HG03575 (cell line): Measurements from ENCODE around the gene FXYD7.
"Not testable (repeated sequence)": the region's sequence is repeated elsewhere in the genome, so short reads cannot be mapped to it uniquely, and the experiment has no call there.

Experiments used
- ATAC-seq: cut with Tn5 transposase; IDR thresholded peaks from one replicate; pipeline ENCODE4 v1.9.1; 2021; ENCODE audit not compliant: unreplicated experiment, insufficient number of reproducible peaks, low FRiP score; ENCODE audit errors: extremely low read depth

Gene FXYD7

DNA sequence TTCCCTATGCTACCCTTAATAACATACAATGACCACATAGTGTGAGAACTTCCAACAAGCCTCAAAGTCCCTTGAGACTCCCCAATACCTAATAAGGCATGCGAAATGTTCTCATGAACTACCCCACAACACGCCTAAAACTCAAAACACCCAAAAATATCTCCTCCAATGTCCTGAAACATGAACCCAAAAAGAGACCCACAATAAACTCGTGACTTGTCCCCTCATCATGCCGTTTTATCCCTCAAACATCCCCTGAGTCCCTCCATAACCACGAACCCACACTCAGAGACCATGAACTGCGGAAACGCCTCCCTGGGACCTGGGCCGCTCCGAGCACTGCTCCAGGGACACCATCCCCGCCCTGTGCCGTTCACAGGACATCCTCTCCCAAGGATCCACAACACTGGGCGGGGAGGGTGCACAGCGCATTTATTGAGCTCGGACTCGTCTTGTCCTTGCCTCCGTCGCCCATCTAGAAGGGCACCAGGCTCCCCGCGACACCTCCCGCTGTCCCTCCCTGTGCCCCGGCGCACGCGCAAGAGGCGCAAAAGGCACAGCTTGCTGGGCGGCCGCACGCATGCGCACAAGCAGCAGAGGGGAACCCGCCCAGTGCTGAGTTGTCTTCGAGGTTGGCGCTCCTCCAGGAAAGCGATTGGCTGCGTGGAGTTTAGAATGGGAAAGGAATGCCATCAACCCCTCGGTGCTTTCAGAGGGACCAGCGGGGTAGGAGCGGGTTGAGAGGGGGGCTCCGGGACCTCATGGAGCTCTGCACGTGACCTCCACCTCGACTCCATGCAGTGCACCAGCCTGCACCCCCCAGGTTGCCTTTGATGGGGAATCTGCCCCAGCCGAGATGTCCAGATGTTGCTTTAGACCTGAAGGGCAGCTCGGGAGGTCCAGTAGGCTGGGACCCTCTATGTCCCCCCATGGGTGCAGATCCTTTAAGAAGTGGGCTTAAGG, 18.7 kb upstream of the FXYD7 start:
- ATAC-seq = no peak

- no peak for ATAC-seq
Observed at GRCh38 chr19:35125270-35125717, 17.8 kb upstream of the FXYD7 start.

DNA sequence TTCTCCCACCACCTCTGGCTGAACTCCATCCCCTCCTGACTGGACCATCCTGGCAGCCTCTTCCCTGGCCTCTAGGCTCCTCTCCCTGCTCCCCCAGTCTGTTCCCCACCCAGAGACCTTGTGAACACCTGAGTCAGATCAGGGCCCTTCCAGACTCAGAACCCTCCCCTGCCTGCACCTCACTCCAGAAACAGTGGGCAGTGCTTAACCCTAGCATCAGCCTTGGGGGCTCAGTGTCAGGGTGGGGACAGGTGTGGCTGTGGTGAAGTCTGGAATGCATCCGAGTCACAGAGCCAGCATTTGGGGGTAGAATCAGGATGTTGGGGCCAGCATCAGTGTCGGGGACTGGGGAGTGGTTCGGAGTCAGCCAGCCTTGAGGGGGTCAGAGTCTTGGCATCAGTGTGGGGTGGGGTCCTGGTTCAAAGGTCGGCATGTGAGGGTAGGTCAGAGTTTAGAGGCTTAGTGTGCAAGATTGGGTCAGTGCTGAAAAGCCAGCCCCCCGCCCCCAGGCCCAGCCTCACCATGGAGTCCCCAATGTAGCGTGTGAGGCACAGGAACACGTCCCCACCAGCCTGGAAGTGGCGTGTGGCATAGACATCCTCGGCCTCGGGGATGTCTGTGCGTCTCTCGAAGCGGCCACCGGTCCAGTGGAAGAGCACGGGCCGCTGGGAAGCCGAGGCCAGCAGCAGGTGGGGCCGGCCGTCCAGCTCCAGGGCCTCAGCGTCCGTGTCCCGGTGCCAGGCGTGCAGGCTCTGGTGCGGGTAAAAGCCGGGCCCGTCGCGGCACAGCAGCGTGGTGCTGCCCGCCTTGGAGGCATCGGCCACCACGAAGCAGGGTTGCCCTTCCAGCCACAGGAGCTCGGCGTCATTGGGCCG, 17.1 kb upstream of the FXYD7 start:
- no peak for ATAC-seq

DNA sequence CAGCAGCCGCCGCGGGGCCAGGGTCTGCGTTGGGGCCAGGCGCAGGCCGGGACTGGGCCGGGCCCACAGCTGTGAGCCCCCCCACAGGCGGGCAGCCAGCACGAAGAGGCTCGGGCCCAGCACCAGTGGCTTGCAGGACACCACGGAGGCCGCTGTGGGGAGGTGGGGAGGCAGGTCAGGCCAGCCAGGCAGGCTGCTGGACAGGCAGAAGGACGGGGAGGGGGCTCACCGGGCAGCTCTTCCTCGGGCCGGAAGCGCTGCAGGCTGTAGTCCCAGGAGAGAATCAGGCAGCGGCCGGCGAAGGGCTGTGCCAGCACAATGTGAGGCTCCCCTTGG, 16.5 kb upstream of the FXYD7 start:
- ATAC-seq = no peak

DNA sequence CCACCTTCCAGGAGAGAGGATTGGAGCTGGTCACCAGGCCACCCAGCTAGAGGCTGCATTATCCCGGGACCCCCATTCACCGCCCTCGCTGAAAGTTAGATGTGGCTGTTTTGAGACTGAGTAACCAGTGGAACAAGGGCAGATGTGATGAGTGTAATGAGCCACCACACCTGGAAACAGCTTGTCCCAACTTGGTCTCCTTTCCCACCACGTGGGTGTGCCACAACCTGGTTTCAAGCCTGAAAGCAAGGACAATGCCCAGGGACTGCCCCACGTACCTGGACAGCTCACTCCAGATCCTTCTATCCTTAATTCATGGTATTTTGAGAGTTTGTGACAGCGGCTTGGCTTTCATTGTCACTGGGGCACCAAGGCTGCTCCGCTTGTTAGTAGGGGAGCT, 15.2 kb upstream of the FXYD7 start:
- no peak for ATAC-seq

DNA sequence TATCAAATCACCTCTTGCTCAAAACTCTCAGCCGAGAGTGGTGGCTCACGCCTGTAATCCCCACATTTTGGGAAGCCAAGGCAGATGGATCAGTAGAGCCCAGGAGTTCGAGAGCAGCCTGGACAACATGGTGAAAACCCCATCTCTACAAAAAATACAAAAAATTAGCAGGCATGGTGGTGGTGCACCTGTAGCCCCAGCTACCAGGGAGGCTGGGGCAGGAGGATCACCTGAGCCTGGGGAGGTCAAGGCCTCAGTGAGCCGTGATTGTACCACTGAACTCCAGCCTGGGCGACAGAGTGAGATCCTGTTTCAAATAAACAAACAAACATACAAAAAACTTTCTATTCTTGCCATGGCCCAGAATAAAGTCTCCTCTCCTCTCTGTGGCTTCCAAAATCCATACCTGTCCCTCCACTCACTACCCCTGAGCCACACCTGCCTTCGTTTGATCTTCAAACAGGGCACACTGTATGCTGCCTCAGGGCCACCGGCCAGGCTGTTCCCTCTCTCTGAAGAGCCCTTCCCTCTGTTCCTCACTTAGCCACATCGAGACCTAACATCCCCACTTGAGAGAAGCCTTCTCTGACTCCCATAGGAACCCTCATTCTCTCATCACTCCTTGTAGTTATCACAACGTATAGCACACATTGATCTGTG, 14.5 kb upstream of the FXYD7 start:
- no peak for ATAC-seq

GRCh38 chr19:35129724-35130274, 13.3 kb upstream of the FXYD7 start:
- ATAC-seq = not testable (repeated sequence)

- no peak for ATAC-seq
Observed at GRCh38 chr19:35130761-35131720, 12.0 kb upstream of the FXYD7 start.

DNA sequence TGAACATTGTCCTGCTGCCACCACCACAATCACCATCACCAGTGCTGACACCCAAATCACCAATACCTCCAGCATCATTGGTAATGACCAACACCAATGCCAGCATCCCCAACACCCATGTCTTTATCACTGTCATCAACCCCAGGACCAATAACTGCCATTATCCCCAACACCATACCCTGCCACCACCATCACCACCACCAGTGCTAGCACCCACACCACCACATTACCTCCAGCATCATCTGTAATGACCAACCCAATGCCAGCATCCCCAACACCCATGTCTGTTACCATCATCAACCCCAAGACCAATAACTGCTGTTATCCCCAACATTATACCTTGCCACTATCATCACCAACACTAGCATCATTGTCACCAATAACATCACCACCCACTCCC, 10.8 kb upstream of the FXYD7 start:
- ATAC-seq = no peak

DNA sequence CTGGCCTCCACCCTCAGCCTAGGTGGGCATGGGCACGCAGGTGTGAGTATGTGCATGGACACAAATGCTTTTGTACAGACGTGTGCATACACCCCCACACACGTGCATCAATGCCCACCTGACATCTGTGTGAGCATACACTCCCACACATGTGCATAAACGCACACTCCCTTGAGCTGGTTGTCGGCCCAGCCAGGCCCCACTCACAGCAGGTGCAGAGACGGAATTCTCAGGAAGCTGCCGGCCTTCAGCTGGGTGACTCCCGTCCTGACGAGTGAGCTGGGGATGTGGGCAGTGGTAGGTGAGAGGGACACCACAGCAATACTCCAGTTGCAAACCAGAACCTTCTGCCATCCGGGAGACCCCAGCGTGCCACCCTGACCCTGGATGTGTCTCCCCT, 9.2 kb upstream of the FXYD7 start:
- ATAC-seq = no peak

GRCh38 chr19:35134601-35135242, 8.3 kb upstream of the FXYD7 start, which contains the start of gene LGI4:
Gene LGI4 (minus strand): TSS chr19:35135059. CDS start chr19:35134680, 379 bp downstream.
- no peak for ATAC-seq

DNA sequence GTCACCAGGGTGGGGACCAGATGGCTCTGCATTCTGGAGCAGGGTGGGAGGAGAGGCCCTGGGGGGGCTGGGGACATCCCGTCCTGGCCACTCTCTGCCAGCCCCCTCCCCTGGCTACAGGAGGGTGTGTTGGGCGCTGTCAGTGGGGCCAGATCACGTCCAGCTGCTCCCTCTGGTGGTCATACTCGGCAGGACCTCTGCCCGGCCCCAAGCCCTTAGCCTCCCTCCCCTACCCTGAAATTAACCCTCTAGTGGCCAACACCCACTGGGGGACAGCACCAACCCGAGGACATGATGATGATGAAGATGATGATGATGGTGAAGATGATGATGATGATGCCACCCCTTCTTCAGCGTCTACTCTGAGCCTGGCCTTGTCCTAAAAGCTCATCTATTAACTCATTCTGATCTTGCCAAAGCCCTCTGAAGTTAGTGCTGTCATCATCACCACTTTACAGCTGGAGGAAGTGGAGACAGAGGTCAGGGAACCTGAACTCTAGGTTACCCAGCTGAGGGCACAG, 7.6 kb upstream of the FXYD7 start:
- ATAC-seq = no peak

DNA sequence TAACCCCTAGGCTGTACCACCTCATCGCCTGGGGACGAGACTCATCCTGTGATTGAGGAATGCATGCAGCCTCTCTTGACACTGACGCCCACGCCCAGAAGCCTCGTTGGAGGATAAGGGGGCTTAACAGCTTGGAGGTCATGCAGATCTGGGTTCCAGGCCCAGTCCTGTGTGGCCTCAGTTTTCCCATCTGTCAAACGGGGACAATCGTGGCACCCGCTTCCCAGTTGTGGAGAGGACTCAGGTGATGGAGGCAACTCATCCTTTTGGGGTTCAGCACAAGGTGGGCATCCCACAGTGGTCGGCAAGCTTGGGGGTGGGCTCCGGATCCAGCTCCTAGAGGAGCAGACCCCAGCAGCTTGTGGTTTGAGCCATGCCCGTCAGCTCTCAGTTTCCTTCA, 6.8 kb upstream of the FXYD7 start:
- ATAC-seq = no peak

- ATAC-seq = no peak
Observed at GRCh38 chr19:35136977-35137702, 5.9 kb upstream of the FXYD7 start.

DNA sequence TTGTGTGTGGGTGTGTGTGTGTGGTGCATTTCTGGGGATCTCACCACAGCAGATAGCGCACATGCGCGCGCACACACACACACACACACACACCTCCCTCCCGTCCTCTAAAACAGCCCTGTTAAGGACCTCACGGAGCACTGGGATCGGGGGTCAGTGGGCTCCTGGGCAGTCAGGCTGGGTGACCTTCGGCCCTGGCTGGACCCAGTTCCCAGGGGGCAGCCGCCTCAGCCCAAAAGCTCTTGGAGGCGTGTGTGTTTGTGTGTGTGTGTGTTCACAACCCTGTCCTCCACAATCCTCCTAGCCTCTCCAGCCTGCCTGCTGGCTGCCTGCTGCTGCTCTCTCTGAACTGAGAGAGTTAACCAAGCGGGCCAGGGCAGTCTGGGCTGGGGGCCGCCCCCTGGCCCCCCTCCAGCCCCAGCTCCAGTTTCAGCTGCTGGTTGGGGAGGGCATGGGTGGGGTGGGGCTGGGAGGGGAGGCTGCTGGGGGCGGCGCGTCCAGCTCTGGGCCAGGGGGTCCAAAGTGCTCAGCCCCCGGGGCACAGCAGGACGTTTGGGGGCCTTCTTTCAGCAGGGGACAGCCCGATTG, 4.7 kb upstream of the FXYD7 start, which contains the start of gene FXYD1:
TSS of gene FXYD1 (plus strand) at position 520 of the 588 bp plus-strand sequence. CDS start 1,256 bp downstream, outside the sequence.
- no peak for ATAC-seq

GRCh38 chr19:35140207-35140961, 2.7 kb upstream of the FXYD7 start:
- ATAC-seq = no peak
